Measurements from ENCODE around the gene PBX4.
A peak's percentile ranks its signal among the peaks of the same experiment; 100 is the strongest.

PBX4 gene

GRCh38 chr19:19538061-19538784, 80.3 kb downstream of the PBX4 start, which contains the start of gene CILP2:
TSS of gene CILP2 (plus strand) at chr19:19538265. CDS start at chr19:19538350, 85 bp downstream.
- peak; percentile 49 for DNase-seq

DNA sequence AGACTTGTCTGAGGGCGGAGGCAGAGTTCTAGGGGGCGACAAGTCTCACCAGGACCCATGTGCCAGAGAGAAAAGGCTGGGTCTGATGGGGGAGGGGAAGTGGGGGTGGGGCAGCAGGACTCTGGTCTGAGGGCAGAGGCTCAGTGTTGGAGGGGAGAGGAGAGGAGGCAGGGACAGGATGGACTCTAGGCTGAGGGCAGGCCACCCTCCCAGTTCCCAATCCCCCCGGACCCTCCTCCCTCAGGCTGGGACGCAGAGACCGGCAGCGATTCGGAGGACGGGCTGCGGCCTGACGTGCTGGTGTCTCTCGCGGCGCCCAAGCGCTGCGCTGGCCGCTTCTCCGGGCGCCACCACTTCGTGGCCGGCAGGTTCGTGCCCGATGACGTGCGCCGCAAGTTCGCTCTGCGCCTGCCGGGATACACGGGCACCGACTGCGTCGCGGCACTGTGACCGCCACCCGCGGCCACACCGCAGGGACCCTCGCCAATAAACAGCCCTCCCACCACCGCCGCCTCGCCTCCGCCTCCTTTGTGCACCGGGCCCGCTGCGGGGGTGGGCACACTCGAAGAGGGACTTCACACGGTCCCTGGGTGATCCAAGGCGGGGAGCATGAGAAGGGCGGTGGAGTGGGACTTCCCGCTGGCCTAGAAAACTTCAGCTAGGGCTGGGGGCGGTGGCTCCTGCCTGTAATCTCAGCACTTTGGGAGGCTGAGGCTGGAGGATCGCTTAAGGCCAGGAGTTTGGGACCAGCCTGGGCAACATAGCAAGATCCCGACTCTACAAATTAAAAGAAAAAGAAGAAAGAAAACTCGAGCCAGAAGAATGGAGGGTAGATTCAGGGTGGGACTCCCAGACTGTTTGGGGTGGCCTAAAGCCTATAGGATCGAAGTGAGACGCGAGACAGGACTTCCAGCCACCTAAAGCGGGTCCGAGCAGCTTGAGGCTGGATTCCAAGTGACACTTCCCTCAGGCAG, 81.1 kb downstream of the PBX4 start:
- no peak for DNase-seq

DNA sequence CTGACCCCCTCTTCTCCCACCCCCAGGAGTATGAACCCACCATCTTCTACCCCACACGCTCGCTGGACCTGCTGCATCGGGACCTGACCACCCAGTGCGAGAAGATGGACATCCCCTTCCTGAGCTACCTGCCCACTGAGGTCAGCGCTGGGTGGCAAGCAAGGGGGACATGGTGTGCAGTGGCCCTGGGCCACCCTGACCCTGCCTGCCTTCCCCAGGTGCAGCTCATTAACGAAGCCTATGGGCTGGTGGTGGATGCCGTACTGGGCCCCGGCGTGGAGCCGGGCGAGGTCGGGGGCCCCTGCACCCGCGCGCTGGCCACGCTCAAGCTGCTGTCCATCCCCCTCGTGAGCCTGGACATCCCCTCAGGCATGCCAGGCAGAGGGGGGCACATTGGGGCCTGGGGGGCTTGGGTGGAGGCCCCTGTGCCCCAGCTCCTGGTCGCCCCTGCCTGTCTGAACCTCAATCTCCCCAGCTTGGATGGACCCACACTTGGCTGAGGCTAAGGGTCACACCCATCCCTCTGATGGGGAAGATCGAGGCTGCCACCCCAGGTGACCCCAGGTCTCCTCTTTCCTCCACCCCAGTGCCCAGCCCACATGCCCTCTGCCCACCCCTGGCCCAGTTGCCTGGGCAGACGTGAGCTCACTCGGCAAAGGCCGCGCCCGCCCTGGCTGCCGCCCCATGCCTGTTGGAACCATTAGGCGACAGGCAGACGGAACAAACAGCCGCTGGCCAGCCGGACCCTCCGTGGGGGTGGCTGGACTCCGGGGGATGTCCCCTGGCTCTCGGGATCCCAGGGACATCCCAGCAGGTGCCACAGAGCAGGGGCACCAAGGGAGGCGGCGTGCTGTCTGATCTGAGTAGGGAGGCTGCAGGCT, 82.9 kb downstream of the PBX4 start:
- DNase-seq: no peak

DNA sequence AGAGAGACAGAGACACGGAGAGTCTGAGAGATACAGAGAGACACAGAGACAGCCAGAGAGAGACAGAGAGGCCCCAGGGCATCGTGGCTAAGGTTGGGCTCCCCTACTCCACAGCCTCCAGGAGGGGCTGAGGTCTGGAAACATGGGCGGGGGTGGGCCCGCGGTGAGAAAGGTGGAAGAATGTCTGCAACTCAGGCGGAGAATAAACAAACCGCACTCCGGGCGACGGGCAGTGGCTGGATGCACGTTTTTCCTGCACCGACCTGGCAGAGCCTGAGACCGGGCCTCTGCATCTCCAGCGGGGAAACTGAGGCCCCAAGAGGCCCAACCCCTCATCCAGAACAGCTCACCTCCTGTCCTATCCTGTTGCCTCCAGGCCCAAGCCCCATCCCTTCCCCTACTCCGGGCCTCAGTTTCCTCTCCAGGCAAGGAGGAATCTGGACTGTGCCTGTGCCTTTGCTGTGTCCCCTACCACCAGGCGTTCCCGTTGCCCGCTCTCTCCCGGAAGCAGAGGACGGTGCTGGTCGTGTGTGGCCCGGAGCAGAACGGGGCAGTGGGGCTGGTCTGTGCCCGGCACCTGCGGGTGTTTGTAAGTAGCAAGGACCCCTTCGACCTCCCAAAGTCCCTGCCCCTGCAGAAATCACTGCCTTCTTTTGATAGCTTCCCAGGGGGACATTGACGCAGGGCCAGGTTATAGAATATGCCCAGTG, 83.8 kb downstream of the PBX4 start:
- no peak for DNase-seq

GRCh38 chr19:19533841-19534240, 84.6 kb downstream of the PBX4 start:
- no peak for DNase-seq

DNA sequence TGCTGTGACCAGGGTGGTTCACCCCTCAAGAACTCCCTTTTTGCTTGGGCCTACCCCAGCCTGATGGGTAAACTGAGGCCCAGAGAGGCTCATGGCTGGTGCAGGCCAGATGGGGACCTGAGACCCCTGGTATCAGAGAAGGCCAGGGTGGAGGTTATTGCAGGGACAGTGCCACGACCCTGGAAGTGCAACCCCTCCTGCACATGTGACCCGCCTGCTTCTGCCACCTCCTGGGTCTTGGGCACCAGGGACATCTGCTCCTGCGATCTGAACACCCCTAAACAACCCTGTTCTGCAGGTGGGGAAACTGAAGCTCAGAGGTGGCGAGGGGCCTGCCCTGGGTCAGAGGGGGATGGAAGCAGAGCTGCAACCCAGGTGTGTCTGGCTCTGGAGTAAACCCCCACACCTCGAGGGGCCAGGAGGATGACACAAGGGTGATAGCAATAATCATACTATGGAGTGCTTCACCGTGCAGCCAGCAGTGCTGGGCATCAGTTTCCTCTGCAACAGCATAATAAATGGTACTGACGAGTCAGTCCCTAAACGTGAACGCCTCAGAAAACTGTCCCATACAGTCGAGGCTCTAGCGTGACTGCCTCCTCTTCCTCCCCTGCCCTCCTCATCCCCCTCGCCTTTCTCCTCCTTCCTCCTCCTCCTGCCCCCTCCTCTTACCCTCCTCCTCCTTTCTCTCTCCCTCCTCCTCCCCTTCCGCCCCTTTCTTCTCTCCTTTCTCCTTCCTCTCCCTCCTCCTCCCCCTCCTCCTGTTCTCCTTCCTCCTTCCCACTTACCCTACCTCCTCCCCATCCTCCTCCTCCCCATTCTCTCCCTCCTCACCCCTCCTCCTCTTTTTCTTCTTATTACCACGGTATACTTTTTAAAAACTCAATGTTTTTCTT, 85.4 kb downstream of the PBX4 start:
- no peak for DNase-seq

DNA sequence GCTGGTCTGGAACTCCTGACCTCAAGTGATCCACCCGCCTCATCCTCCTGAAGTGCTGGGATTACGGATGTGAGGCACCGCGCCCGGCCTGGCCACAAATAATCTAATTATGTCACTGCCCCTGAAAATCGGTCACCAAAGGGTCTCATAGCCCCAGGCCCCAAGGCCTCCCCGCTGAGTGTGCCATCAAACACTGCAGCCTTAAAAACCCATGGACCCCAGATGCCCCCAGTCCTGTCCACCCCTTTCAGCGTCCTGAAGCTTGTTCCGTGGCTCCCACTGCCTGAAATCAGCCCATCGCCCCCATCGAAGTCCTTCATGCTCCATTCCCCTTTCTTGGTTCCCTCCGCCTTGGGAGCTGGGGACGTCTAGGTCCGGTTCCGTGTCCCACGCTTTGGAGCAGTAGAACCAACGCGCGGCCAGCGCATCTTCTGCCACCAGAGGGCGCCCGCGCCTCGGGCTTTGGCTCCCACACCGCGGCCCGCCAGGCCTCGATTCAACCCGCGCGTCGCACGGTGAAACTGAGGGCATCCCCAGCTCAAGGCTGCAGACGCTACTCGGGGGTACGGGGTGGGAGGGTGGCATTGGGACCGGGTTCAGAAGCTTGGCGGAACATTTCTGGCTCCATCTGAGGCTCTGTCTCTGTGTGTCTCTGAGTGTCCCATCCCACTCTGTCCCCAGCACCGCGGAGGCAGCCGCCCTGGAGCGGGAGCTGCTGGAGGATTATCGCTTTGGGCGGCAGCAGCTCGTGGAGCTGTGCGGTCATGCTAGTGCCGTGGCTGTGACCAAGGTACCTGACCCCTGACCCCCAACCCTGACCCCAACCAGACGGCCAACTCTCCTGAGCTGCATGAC, 86.3 kb downstream of the PBX4 start:
- peak; percentile 86 for DNase-seq

DNA sequence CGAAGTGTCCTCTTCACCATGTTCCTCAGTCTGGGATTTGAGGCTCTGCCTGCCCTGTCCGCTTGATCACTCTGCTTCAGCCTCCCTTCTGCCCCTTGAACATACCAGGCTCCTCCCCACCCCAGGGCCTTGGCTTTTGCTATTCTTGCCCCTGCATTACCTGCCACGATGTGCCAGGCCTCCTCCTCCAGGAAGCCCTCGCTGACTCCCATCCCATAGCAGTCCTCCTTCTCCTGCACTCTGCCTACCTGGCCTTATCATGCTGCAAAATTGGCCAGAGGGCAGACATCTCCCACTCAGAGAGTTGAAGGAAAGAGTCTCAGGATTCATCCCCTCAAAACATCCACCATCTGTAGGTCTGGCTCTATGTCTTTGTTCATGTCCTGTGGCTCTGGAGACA, 87.6 kb downstream of the PBX4 start:
- DNase-seq: no peak

DNA sequence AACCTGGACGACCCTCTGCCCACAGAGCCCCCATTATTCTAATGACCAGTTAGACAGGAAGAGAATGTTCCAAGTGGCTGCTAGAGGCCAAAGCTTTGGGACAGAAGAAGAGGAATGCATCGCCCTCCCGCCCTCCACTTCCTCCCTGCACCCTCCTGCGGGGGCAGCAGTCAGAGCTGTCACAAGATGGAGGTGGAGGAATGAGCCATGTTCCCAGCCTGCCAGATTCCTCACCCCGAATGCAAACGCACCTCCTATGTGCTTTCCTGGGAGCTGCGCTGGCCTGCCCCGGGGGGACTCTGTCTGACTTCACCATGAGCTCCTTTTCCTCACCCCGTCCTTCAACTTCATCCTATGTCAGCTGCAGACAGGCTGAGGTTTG, 88.1 kb downstream of the PBX4 start:
- DNase-seq: no peak

DNA sequence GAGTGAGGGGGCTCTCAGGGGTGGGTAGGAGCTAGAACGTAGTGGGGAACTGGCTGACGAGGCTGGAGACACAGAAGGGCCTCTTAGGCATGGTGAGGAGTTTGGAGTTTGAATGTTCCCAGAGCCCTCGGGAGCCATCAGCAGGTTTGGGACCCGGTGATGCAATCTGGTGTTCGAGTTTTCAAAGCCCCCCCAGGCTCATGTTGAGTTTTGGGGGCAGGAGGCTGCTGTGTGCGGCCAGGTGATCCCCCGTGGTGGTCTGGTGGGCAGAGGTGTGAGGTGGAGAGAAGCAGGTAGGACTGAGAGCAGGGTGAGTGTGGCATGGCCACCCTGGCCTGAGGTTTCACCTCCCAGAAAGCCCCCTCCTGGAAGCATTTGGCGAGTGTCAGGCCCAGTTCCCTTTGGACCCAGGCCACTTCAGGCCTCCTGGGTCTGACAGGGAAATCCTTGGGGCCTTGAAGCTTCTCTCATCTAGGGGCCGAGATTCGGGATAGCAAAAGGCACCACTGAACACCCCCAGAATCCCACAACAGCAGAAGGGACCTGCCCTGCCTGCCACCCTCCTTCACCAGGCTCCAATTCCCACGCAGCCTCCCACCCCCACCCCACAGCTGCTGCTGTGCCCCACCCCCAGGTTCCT, 88.6 kb downstream of the PBX4 start:
- no peak for DNase-seq

DNA sequence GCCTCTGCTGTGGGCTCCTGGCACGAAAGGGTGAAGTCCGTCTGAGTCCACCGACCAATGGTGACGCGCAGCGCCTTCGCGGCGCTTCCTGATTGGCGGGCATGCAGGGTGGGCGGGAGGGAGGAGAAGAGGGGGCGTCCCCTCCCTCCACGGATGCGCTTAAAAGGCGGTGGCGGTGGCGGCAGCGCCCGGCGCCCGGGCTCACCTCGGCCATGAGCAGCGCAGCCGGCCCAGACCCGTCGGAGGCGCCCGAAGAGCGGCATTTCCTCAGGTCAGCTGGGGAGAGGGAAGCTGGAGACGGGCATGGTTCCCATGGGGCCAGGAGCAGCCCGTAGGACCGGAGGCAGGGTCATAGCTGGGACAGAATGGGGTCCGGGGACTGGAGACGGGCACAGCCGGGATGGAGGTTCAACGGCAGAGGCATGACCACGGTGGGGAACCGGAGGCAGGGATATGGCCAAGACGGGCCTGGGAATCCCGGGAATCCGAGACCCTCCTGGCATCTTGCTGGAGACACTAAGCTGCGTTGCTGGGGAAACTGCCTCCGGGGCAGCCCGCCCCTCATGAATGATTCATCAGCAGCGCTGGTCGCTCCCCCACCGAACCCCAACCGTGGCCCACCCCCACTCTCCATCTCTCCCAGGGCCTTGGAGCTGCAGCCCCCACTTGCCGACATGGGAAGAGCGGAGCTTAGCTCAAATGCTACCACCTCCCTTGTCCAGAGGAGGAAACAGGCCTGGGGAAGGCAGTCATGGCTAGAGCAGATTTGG, 89.6 kb downstream of the PBX4 start, which contains the start of gene YJEFN3:
Gene YJEFN3, plus strand, starts transcription at position 191 of the 770 bp plus-strand sequence. Its CDS starts 22 bp downstream, at position 213.
- no peak for DNase-seq

DNA sequence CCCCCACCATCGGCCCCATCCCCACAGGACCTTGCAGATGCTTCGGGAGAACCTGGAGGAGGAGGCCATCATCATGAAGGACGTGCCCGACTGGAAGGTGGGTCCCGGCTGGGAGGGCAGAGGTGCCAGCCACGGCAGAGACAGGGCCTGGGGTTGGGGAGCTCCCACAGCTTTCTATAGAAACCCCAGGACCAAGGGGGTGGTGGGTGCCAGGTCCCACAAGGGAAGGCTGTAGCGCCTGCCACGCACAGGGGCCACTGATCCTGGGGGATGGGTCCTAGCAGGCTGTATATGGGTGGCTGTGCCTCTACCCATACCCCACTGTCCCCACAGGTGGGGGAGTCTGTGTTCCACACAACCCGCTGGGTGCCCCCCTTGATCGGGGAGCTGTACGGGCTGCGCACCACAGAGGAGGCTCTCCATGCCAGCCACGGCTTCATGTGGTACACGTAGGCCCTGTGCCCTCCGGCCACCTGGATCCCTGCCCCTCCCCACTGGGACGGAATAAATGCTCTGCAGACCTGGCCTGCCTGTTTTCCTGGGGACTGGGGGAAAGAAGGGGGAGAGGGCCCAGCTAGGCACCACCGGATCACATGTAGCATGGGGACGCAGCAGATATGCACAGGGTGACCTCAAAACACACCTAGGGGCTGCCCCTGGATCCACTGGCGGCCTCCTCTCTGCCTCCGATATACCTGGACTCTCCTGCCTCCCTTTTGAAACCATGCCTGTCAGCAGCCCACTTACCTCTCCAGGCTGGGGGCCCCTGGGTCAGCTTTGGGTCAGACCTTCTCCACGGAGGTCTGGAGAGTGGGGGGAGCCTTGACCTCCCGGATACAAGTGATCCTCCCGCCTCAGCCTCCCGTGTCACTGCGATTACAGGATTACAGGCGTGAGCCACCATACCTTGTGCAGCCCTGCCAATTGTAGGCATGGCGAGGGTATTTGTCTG, 90.5 kb downstream of the PBX4 start:
- DNase-seq: no peak

GRCh38 chr19:19527371-19527656, 91.2 kb downstream of the PBX4 start:
- DNase-seq: no peak

DNA sequence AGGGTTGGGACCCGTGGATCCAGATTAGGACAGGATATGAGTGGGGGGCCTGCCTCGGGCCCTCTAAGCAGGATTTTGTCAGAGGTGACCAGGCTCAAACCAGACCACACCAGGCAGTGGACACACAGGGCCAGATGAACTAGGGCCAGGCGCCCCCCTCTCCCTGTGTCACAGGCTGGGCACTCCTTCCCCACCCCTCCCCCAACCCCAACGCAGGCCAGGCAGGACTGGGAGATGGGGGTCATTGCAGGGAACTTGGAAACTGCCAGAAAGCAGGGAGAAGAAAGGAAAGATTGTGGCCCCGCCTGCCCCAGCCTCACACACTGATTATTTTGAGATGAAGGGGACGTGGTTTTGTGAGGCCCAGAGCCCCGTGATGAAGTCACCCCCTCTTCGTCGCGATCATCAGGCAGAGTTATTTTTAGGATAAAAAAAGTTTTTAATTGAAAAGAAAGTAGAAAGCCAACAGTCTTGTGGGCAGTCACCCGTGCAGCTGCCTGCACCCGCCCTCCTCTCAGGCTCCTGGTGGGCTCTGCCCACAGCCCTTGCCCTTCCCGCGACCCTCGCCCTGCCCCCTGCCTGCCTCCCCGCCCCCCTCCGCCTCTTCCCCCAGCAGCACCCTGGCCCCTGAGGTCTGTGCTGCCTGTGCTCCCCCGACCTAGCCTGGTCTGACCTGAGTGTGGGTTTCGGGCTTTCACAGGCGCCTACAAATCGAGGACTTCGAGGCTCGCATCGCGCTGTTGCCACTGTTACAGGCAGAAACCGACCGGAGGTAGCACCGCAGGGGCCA, 91.7 kb downstream of the PBX4 start:
- no peak for DNase-seq

- no peak for DNase-seq
Observed at GRCh38 chr19:19525611-19526380, 92.7 kb downstream of the PBX4 start.

DNA sequence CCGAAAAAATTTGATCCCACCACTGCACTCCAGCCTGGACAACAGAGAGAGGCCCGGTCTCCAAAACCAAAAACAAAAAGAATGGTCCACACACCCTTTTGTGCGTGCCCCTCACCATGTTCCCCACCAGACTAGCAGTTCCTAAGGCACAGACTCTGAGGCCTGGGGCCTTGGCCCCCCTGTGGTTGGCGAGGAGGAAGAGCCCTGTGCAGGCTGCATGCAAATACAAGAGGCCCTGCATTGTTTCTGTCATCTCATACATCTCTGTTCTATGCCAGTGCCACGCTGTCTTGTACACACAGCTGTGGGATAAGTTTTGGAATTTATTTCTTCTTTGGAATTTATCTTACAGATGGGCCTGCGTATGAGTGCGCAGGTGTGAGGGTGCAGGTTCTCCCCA, 94.4 kb downstream of the PBX4 start:
- DNase-seq: no peak

Measured in activated naive CD4-positive, alpha-beta T cell treated with anti-CD3 and anti-CD28 coated beads, Interleukin-2, amount 50 U/mL, for 16 hours (primary cell).